Neural cell (in vitro differentiated cells): ENCODE measurements around the gene CST6.

Source experiments
- CTCF ChIP-seq: fragments of 450-650 bp; IDR thresholded peaks from 2 replicates; pipeline ENCODE4 v1.5.1; 2014; ENCODE audit warnings: antibody characterized with exemption, mild to moderate bottlenecking, moderate library complexity; ENCODE audit not compliant: poor library complexity, severe bottlenecking
- EP300 ChIP-seq: fragments of 450-650 bp; conservative IDR thresholded peaks from 2 replicates; pipeline ENCODE4 v1.6.1; 2014; ENCODE audit warnings: antibody characterized with exemption, mild to moderate bottlenecking, moderate library complexity; ENCODE audit not compliant: poor library complexity, severe bottlenecking
- EZH2 ChIP-seq: fragments of 200-600, 300-800 bp; shearing (Covaris generic), sonication (generic); IDR thresholded peaks from 2 replicates; pipeline ENCODE4 v1.6.1; 2014; ENCODE audit warnings: antibody characterized with exemption, low read length, borderline replicate concordance, mild to moderate bottlenecking; ENCODE audit not compliant: insufficient read depth, poor library complexity, severe bottlenecking
- POLR2AphosphoS5 ChIP-seq: IDR thresholded peaks from 2 replicates; pipeline ENCODE4 v1.6.1; 2012
- RAD21 ChIP-seq: fragments of 450-650 bp; conservative IDR thresholded peaks from 2 replicates; pipeline ENCODE4 v1.6.1; 2014; ENCODE audit warnings: antibody characterized with exemption, mild to moderate bottlenecking, moderate library complexity
- SMC3 ChIP-seq: fragments of 450-650 bp; conservative IDR thresholded peaks from 2 replicates; pipeline ENCODE4 v1.6.1; 2014; ENCODE audit warnings: antibody characterized with exemption, mild to moderate bottlenecking, moderate library complexity; ENCODE audit not compliant: poor library complexity
- TAF1 ChIP-seq: IDR thresholded peaks from 2 replicates; pipeline ENCODE4 v1.6.1; 2012; ENCODE audit warnings: low read depth

- TF ChIP-seq CTCF (no peak), POLR2AphosphoS5 (no peak), RAD21 (no peak), EZH2 (no peak), TAF1 (no peak), EP300 (no peak), SMC3 (no peak)
Measured at GRCh38 chr11:65967329-65967934, 44.4 kb upstream of the CST6 start.
